Ishikawa (cell line): ENCODE data around the gene POLR2L.

Experiments used
- EP300 ChIP-seq: IDR thresholded peaks from 2 replicates; pipeline ENCODE4 v1.6.1; 2012; ENCODE audit warnings: borderline replicate concordance
- MAX ChIP-seq: IDR thresholded peaks from 2 replicates; pipeline ENCODE4 v1.6.1; 2012
- NFIC ChIP-seq: IDR thresholded peaks from 2 replicates; pipeline ENCODE4 v1.6.1; 2012

GRCh38 chr11:846496-847098, 4.3 kb upstream of the POLR2L start:
- no peak for TF ChIP-seq NFIC
- TF ChIP-seq EP300: no peak
- TF ChIP-seq MAX: no peak
